H1 (cell line): ENCODE measurements around the gene SCN4A. TPM values are rescaled to one million over a fixed set of nuclear protein-coding genes. Genes with fewer than 3 reads are reported as not detected.

Experiments
- EZH2 ChIP-seq: fragments of 200-600 bp; sonication (generic); IDR thresholded peaks from 2 replicates; pipeline ENCODE4 v1.7.1; 2012; ENCODE audit warnings: low read depth, mild to moderate bottlenecking, moderate library complexity, low read length, inconsistent platforms; ENCODE audit not compliant: severe bottlenecking
- polyA plus RNA-seq, 7 experiments: library from polyadenylated mRNA; depleted of rRNA in 3 of 7; stranded (reverse) in 5 of 7; unstranded in 2 of 7; fragments of >200 nt in 5 of 7; fragments of 200-250 nt in 2 of 7; gene quantifications; 1 replicate in 5 of 7; 2 replicates in 1 of 7; 4 replicates in 1 of 7; pipeline versions ENCODE4 v1.2.1 to v1.2.3, GENCODE V29; 2011 to 2013; ENCODE audit warnings: missing spikeins in 2 of 7, mixed read lengths in 2 of 7
- total RNA-seq: library from RNA; stranded (reverse); fragmentation: NEBNext Ultra II Directional; extraction: Animal tissue kit (Norgen Biotek cat#: 25700); gene quantifications from 2 replicates; pipeline ENCODE4 v1.2.1, GENCODE V29; 2021
- TF ChIP-seq, protein P1 (sequence below): fragments of 300-600 bp; sonication (generic); IDR thresholded peaks from 2 replicates; pipeline ENCODE4 v1.7.1; 2012; ENCODE audit warnings: low read length, moderate library complexity, mild to moderate bottlenecking, inconsistent platforms; ENCODE audit not compliant: insufficient replicate concordance

SCN4A gene
- total and polyA plus RNA-seq, 2 of the 8 experiments (the other 6 are each of a cell fraction or from before 2014, with no cell fraction given) = 5.0 to 8.5 TPM

DNA sequence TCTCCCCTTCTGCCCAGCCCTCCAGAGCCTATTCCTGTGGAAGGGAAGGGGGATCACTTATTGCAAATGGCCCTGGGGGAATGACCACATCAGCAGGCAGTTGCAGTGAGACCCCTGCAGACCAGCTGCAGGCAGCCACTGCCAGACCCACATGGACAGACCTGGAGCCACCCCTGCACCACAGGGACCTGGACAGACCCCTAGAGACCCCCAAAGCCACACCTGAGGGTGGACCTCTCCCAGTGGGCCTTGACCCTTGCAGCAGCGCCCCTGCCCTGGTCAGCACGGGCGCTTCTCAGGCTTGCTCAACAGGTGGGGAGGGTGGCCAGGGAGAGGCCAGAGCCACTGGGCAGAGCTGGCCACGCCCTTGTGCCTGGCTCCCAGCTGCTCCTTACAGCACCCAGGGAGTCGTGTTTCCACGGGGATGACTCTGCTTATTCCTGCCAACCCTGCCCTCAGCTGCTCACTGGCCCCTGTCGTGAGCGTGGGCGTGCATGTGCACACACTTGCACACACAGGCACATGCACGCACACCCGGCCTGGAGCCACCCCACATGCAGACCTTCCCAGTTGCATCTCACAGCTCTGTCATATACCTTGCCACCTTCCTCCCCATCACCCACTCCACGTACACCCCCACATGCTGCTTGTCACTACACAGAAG is 1.3 kb upstream of the SCN4A start (continued):
- TF ChIP-seq, protein P1, sequence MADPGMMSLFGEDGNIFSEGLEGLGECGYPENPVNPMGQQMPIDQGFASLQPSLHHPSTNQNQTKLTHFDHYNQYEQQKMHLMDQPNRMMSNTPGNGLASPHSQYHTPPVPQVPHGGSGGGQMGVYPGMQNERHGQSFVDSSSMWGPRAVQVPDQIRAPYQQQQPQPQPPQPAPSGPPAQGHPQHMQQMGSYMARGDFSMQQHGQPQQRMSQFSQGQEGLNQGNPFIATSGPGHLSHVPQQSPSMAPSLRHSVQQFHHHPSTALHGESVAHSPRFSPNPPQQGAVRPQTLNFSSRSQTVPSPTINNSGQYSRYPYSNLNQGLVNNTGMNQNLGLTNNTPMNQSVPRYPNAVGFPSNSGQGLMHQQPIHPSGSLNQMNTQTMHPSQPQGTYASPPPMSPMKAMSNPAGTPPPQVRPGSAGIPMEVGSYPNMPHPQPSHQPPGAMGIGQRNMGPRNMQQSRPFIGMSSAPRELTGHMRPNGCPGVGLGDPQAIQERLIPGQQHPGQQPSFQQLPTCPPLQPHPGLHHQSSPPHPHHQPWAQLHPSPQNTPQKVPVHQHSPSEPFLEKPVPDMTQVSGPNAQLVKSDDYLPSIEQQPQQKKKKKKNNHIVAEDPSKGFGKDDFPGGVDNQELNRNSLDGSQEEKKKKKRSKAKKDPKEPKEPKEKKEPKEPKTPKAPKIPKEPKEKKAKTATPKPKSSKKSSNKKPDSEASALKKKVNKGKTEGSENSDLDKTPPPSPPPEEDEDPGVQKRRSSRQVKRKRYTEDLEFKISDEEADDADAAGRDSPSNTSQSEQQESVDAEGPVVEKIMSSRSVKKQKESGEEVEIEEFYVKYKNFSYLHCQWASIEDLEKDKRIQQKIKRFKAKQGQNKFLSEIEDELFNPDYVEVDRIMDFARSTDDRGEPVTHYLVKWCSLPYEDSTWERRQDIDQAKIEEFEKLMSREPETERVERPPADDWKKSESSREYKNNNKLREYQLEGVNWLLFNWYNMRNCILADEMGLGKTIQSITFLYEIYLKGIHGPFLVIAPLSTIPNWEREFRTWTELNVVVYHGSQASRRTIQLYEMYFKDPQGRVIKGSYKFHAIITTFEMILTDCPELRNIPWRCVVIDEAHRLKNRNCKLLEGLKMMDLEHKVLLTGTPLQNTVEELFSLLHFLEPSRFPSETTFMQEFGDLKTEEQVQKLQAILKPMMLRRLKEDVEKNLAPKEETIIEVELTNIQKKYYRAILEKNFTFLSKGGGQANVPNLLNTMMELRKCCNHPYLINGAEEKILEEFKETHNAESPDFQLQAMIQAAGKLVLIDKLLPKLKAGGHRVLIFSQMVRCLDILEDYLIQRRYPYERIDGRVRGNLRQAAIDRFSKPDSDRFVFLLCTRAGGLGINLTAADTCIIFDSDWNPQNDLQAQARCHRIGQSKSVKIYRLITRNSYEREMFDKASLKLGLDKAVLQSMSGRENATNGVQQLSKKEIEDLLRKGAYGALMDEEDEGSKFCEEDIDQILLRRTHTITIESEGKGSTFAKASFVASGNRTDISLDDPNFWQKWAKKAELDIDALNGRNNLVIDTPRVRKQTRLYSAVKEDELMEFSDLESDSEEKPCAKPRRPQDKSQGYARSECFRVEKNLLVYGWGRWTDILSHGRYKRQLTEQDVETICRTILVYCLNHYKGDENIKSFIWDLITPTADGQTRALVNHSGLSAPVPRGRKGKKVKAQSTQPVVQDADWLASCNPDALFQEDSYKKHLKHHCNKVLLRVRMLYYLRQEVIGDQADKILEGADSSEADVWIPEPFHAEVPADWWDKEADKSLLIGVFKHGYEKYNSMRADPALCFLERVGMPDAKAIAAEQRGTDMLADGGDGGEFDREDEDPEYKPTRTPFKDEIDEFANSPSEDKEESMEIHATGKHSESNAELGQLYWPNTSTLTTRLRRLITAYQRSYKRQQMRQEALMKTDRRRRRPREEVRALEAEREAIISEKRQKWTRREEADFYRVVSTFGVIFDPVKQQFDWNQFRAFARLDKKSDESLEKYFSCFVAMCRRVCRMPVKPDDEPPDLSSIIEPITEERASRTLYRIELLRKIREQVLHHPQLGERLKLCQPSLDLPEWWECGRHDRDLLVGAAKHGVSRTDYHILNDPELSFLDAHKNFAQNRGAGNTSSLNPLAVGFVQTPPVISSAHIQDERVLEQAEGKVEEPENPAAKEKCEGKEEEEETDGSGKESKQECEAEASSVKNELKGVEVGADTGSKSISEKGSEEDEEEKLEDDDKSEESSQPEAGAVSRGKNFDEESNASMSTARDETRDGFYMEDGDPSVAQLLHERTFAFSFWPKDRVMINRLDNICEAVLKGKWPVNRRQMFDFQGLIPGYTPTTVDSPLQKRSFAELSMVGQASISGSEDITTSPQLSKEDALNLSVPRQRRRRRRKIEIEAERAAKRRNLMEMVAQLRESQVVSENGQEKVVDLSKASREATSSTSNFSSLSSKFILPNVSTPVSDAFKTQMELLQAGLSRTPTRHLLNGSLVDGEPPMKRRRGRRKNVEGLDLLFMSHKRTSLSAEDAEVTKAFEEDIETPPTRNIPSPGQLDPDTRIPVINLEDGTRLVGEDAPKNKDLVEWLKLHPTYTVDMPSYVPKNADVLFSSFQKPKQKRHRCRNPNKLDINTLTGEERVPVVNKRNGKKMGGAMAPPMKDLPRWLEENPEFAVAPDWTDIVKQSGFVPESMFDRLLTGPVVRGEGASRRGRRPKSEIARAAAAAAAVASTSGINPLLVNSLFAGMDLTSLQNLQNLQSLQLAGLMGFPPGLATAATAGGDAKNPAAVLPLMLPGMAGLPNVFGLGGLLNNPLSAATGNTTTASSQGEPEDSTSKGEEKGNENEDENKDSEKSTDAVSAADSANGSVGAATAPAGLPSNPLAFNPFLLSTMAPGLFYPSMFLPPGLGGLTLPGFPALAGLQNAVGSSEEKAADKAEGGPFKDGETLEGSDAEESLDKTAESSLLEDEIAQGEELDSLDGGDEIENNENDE = no peak
- no peak for TF ChIP-seq EZH2
